Ovary (tissue), 9 donors: ENCODE data around the gene GLDN. TPM values are rescaled to one million over a fixed set of nuclear protein-coding genes. Genes with fewer than 3 reads are reported as not detected.

Experiments used
- DNase-seq, 5 donors: peaks; one replicate each; pipeline ENCODE4 v3.0.0-alpha.2; 2019 to 2020
- H3K27ac ChIP-seq, 2 donors: fragments of 200-600 bp; one replicate each; pipeline versions ENCODE4 v1.5.1 to v1.8.0; 2019 to 2022
- H3K27me3 ChIP-seq: fragments of 200-600 bp; one replicate; pipeline ENCODE4 v1.8.0; 2022
- H3K36me3 ChIP-seq: fragments of 200-600 bp; sonication (generic); one replicate; pipeline ENCODE4 v1.5.1; 2019
- H3K4me1 ChIP-seq: one replicate; pipeline ENCODE4 v1.8.1; 2013; ENCODE audit warnings: mild to moderate bottlenecking, moderate library complexity; ENCODE audit not compliant: insufficient read depth
- H3K4me3 ChIP-seq: fragments of 200-600 bp; sonication (generic); one replicate; pipeline ENCODE4 v1.5.1; 2017
- H3K9me3 ChIP-seq, 2 donors: fragments of 200-600 bp in 1 of 2; sonication (generic) in 1 of 2; one replicate each; pipeline versions ENCODE4 v1.5.1 to v1.8.1; 2013 to 2019; ENCODE audit warnings: mild to moderate bottlenecking in 1 of 2, moderate library complexity in 1 of 2
- EP300 ChIP-seq: sonication (generic); formaldehyde crosslinking; IDR thresholded peaks from one replicate; pipeline ENCODE4 v1.6.1; 2017; ENCODE audit warnings: antibody characterized with exemption
- POLR2A ChIP-seq: fragments of 450-650 bp; IDR thresholded peaks from one replicate; pipeline ENCODE4 v1.6.1; 2017; ENCODE audit warnings: antibody characterized with exemption, mild to moderate bottlenecking, moderate library complexity
- WGBS, 3 donors: extraction: QIAGEN DNeasy Blood & Tissue Kit in 1 of 3; methylation state at CpG; one replicate each; pipeline versions ENCODE4 v1.1.5 to v1.1.7; 2013 to 2017; 5-methylcytosine and 5-hydroxymethylcytosine counted together
- intact Hi-C, 4 donors: fragments of 100-400 bp; cut with DNase I; formaldehyde crosslinking; loops; one replicate each; pipeline versions ENCODE4 v1.11.0 to v1.15.1; 2022 to 2023
- polyA plus RNA-seq, 2 donors: library from polyadenylated mRNA; stranded (reverse); fragments of 200-250 nt in 1 of 2; fragments of 350-450 nt in 1 of 2; fragmentation: Illumina TruSeq in 1 of 2; extraction: RNeasy Lipid Tissue Mini Kit (QIAGEN cat#74804) in 1 of 2; gene quantifications; one replicate each; pipeline ENCODE4 v1.2.3, GENCODE V29; 2013 to 2014
- total RNA-seq, 7 donors: library from RNA; depleted of rRNA in 2 of 7; stranded (reverse); fragments of >200 nt in 2 of 7; fragmentation: NEBNext Ultra II Directional in 3 of 7; extraction: Animal tissue kit (Norgen Biotek cat#: 25700) in 3 of 7; gene quantifications; one replicate each; pipeline versions ENCODE4 v1.1.0 to v1.2.4, GENCODE V29; 2016 to 2023
- TF ChIP-seq, protein P1 (sequence below), 3 donors: fragments of 450-650 bp in 2 of 3; fragments of 200-600 bp in 1 of 3; IDR thresholded peaks; one replicate each; pipeline versions ENCODE4 v1.5.1 to v1.8.0; 2016 to 2022; ENCODE audit warnings: antibody characterized with exemption in 3 of 3, mild to moderate bottlenecking in 1 of 3
- donor health status: DM: no; HTN: no; CAD: no; lungs with moderate emphysema.
- donor health status: DM: no; HTN: no; CAD: no.
- donor health status: Bipolar disorder and iron deficiency.
- donor health status: DM: yes; HTN: yes; CAD: no.
- donor health status: DM: no; HTN: no; CAD: no.
- donor health status: DM: yes; HTN: yes; CAD: no.

GLDN gene
- total and polyA plus RNA-seq, 9 donors: 0.33 to 10.3 (median 2.3) TPM; not detected in 1

DNA sequence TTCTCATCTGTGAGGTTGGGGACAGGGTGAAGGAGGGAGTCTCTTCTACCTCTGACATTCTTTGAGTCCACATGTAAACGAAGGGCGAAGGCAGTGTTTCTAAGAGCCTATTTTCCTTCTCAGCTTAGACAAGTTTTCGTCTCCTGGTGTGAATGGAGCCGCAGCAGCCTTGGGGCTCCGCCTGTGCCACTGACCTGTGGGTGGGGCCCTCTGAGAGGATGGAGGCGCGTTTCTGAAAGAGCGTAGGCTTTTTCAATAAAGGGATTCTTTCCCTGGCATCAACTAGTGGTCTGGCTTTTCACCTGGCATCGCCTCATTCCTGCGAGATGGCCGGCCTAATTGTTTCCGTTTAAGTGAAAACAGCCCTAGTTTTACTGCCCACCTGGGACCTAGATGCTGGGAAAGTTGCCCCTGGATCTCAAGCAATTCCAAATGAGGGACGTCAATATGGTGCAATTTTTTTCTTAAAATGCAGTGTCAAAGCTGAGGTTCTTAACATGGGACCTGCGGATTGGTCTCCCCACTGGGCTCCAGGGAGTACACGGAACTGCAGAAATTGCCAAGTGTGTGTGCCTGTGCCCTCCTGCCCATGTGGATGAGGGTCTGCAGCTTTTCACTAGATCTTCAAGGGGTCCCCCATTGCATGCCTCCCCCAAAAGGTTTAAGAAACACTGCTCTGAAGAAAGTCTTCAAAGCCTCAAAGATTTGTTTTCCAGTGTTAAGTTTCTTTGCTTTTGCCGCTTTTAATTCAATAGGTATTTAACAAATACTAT lies 958 bp downstream of the GLDN start:
- no peak for DNase-seq
- TF ChIP-seq POLR2A (no peak), EP300 (no peak)
- TF ChIP-seq, protein P1, sequence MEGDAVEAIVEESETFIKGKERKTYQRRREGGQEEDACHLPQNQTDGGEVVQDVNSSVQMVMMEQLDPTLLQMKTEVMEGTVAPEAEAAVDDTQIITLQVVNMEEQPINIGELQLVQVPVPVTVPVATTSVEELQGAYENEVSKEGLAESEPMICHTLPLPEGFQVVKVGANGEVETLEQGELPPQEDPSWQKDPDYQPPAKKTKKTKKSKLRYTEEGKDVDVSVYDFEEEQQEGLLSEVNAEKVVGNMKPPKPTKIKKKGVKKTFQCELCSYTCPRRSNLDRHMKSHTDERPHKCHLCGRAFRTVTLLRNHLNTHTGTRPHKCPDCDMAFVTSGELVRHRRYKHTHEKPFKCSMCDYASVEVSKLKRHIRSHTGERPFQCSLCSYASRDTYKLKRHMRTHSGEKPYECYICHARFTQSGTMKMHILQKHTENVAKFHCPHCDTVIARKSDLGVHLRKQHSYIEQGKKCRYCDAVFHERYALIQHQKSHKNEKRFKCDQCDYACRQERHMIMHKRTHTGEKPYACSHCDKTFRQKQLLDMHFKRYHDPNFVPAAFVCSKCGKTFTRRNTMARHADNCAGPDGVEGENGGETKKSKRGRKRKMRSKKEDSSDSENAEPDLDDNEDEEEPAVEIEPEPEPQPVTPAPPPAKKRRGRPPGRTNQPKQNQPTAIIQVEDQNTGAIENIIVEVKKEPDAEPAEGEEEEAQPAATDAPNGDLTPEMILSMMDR (IDR thresholded peaks at IDR 0.05): no peak
- 68 to 74% (median 72%) methylated on average over 16 of the region's 16 CpGs for WGBS, 3 donors
- Histone ChIP-seq H3K9me3 (no peaks in the 10 kb centered on the region), H3K27me3 (no peaks in the 10 kb centered on the region), H3K27ac (no peak overlapping the region), H3K4me1 (peaks cover 3% of the 10 kb centered on the region), H3K36me3 (no peaks in the 10 kb centered on the region), H3K4me3 (no peak overlapping the region)
- intact Hi-C loops: no loop called here

DNA sequence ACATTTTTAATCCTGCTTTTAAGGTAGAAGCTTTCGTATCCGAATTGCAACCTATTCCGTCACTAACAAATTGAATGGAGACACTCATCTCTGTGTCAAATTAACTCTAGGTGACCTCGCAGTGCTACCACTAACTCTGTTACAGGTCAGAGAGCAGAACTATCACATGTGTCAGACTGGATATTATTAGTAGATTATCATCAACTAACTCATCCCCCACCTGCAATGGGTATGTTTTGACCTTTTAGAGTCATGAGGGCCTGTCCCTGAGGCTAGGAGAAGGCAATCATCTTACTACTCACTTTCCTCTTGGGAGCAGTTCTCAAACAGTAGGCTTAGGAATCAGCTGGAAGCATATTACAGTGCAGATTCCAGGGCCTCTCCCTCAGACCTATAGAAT lies 2.0 kb downstream of the GLDN start:
- no peak for DNase-seq
- no peak for TF ChIP-seq POLR2A
- TF ChIP-seq, protein P1 (IDR thresholded peaks at IDR 0.05): no peak
- TF ChIP-seq EP300: no peak
- no peak overlapping the region for H3K27ac ChIP-seq
- H3K4me3 ChIP-seq: no peak overlapping the region
- intact Hi-C loops: no loop called here
- no peaks in the 10 kb centered on the region for H3K27me3 ChIP-seq
- H3K4me1 ChIP-seq: peaks cover 3% of the 10 kb centered on the region
- no peaks in the 10 kb centered on the region for H3K36me3 ChIP-seq
- no peaks in the 10 kb centered on the region for H3K9me3 ChIP-seq
- 96 to 97% (median 96%) methylated on average over 4 of the region's 4 CpGs for WGBS, 3 donors

DNA sequence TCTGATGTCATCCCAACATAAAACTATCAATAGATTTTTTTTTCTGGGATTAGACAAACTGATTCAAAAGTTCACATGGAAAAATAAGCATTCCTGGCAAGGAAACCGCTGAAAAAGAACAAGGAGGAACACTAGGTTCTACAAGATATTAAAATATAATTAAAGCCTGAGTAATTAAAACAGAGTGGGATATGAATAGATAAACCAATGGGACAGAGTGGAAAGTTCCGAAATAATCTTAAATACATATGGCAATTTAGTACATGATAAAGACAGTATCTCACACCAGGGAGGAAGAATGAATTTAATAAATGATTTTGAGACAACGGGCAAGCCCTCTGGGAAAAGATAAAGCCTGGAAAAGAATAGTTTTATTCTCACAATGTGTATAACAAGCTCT lies 4.7 kb downstream of the GLDN start:
- H3K27me3 ChIP-seq: no peaks in the 10 kb centered on the region
- peaks cover 3% of the 10 kb centered on the region for H3K4me1 ChIP-seq
- WGBS, 3 donors: 26 to 35% (median 30%) methylated on average over 3 of the region's 3 CpGs
- no peaks in the 10 kb centered on the region for H3K36me3 ChIP-seq
- H3K9me3 ChIP-seq: no peaks in the 10 kb centered on the region
- DNase-seq: no peak
- no peak for TF ChIP-seq EP300
- no peak for TF ChIP-seq POLR2A
- TF ChIP-seq, protein P1 (IDR thresholded peaks at IDR 0.05): no peak
- no peak overlapping the region for H3K27ac ChIP-seq
- H3K4me3 ChIP-seq: no peak overlapping the region
- intact Hi-C loops: no loop called here

DNA sequence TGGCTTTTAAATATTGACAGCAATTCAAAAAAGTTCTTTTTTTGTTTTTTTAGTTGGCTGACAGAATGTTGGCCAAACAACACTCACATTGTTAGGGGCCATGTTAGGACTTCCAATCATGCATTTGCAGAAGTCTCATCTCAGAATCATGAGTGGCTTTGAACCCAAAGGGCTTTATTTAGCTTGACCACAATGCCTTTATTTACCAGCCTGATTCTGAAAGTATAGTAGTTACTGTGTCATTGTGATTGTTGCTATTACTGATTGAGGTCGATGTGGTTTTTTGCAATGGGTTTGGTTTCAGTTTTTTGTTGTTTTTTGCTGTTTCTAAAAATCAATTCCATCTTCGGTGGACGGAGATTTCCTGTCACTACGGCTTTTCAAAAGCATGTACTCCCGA lies 7.2 kb downstream of the GLDN start:
- intact Hi-C loops: no loop called here
- Histone ChIP-seq H3K36me3 (no peaks in the 10 kb centered on the region), H3K27me3 (no peaks in the 10 kb centered on the region), H3K27ac (no peak overlapping the region), H3K4me3 (no peak overlapping the region), H3K4me1 (no peaks in the 10 kb centered on the region), H3K9me3 (no peaks in the 10 kb centered on the region)
- no peak for DNase-seq
- 70 to 78% (median 75%) methylated on average over 5 of the region's 5 CpGs for WGBS, 3 donors
- no peak for TF ChIP-seq EP300

DNA sequence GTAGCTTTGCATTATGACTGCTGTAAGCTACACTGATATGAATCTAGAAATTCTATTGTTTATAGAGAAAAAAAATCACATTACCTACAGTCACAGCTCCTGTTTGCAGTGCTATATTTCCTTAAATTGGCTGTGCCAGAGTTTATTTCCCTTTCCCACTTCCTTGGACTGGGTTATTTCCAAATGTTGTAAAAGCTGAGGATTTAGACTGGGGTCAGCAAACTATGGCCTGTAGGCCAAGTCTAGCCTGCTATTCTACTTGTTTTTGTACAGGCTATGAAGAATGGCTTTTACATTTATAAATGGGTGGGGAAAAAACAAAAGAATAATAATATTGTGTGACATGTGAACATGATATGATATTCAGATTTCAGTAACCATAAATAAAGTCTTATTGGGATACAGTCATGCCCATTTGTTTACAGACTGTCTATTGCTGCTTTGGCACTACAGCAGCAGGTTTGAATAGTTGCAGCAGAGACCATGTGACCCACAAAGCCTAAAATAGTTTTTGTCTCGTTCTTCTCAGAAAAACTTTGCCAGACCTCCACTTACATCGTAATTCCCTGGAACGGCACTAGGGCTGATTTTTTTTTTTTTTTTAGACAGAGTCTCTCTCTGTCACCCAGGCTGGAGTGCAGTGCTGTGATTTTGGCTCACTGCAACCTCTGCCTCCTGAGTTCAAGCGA lies 7.8 kb downstream of the GLDN start:
- Histone ChIP-seq H3K4me1 (no peaks in the 10 kb centered on the region), H3K9me3 (no peaks in the 10 kb centered on the region), H3K4me3 (no peak overlapping the region), H3K27me3 (no peaks in the 10 kb centered on the region), H3K36me3 (no peaks in the 10 kb centered on the region), H3K27ac (no peak overlapping the region)
- 25 to 34% (median 28%) methylated on average over 4 of the region's 4 CpGs for WGBS, 3 donors
- DNase-seq: no peak
- TF ChIP-seq, protein P1 (IDR thresholded peaks at IDR 0.05): no peak
- TF ChIP-seq EP300: no peak
- TF ChIP-seq POLR2A: no peak
- intact Hi-C loops: no loop called here
